Nephron (organoid): ENCODE results near the gene JAKMIP1.

Experiments used
- H3K27ac Mint-ChIP-seq, 3 experiments: 2 replicates each; pipeline ENCODE4 v1.8.0; 2020; ENCODE audit warnings: mixed read lengths in 3 of 3, mild to moderate bottlenecking in 2 of 3, moderate library complexity in 1 of 3
- H3K27me3 Mint-ChIP-seq: 2 replicates; pipeline ENCODE4 v1.8.0; 2021; ENCODE audit warnings: low read depth, mild to moderate bottlenecking, moderate library complexity, mixed read lengths
- H3K36me3 Mint-ChIP-seq: 2 replicates; pipeline ENCODE4 v1.8.0; 2020; ENCODE audit warnings: low read depth, mixed read lengths
- H3K4me1 Mint-ChIP-seq: 2 replicates; pipeline ENCODE4 v1.8.0; 2020; ENCODE audit warnings: mixed read lengths
- H3K4me3 Mint-ChIP-seq, 3 experiments: 2 replicates each; pipeline ENCODE4 v1.8.0; 2020; ENCODE audit warnings: mild to moderate bottlenecking in 3 of 3, mixed read lengths in 3 of 3, moderate library complexity in 2 of 3
- H3K9me3 Mint-ChIP-seq: 2 replicates; pipeline ENCODE4 v1.8.0; 2020; ENCODE audit warnings: mixed read lengths
- CTCF ChIP-seq, 3 experiments: fragments of 200-600 bp; sonication (generic); IDR thresholded peaks; one replicate each; pipeline ENCODE4 v1.5.0; 2021; ENCODE audit warnings: antibody characterized with exemption in 3 of 3; ENCODE audit not compliant: unreplicated experiment in 3 of 3

JAKMIP1 gene

GRCh38 chr4:6114181-6114580 is 86.2 kb downstream of the JAKMIP1 start:
- Mint-ChIP-seq H3K27ac (no peak overlapping the region), H3K4me1 (no peaks in the 10 kb centered on the region), H3K36me3 (no peaks in the 10 kb centered on the region), H3K4me3 (no peak overlapping the region), H3K27me3 (peaks cover 45% of the 10 kb centered on the region), H3K9me3 (no peaks in the 10 kb centered on the region)
- no peak for TF ChIP-seq CTCF (IDR thresholded peaks at IDR 0.05; ENCODE audit: unreplicated experiment in 3 of 3)

GRCh38 chr4:6113641-6114040 is 86.7 kb downstream of the JAKMIP1 start:
- H3K4me1 Mint-ChIP-seq = no peaks in the 10 kb centered on the region
- H3K9me3 Mint-ChIP-seq = no peaks in the 10 kb centered on the region
- no peak for TF ChIP-seq CTCF (IDR thresholded peaks at IDR 0.05; ENCODE audit: unreplicated experiment in 3 of 3)
- no peaks in the 10 kb centered on the region for H3K36me3 Mint-ChIP-seq
- no peak overlapping the region for H3K4me3 Mint-ChIP-seq
- H3K27ac Mint-ChIP-seq = no peak overlapping the region
- H3K27me3 Mint-ChIP-seq = peaks cover 42% of the 10 kb centered on the region

- H3K27ac Mint-ChIP-seq = no peak overlapping the region
- H3K27me3 Mint-ChIP-seq = peaks cover 36% of the 10 kb centered on the region
- no peak for TF ChIP-seq CTCF (IDR thresholded peaks at IDR 0.05; ENCODE audit: unreplicated experiment in 3 of 3)
- H3K4me3 Mint-ChIP-seq = no peak overlapping the region
- no peaks in the 10 kb centered on the region for H3K9me3 Mint-ChIP-seq
- no peaks in the 10 kb centered on the region for H3K4me1 Mint-ChIP-seq
- H3K36me3 Mint-ChIP-seq = no peaks in the 10 kb centered on the region
These were observed 87.6 kb downstream of the JAKMIP1 start for GRCh38 chr4:6112606-6113290.

GRCh38 chr4:6111354-6111960 is 88.9 kb downstream of the JAKMIP1 start:
- TF ChIP-seq CTCF (IDR thresholded peaks at IDR 0.05; ENCODE audit: unreplicated experiment in 3 of 3) = no peak
- Mint-ChIP-seq H3K4me1 (no peaks in the 10 kb centered on the region), H3K27ac (no peak overlapping the region), H3K9me3 (no peaks in the 10 kb centered on the region), H3K36me3 (no peaks in the 10 kb centered on the region), H3K4me3 (no peak overlapping the region), H3K27me3 (peaks cover 33% of the 10 kb centered on the region)

GRCh38 chr4:6110681-6111353 is 89.5 kb downstream of the JAKMIP1 start:
- peaks cover 32% of the 10 kb centered on the region for H3K27me3 Mint-ChIP-seq
- H3K27ac Mint-ChIP-seq = no peak overlapping the region
- no peaks in the 10 kb centered on the region for H3K4me1 Mint-ChIP-seq
- H3K9me3 Mint-ChIP-seq = no peaks in the 10 kb centered on the region
- no peak overlapping the region for H3K4me3 Mint-ChIP-seq
- no peaks in the 10 kb centered on the region for H3K36me3 Mint-ChIP-seq
- TF ChIP-seq CTCF (IDR thresholded peaks at IDR 0.05; ENCODE audit: unreplicated experiment in 3 of 3) = no peak
